CD4-positive, alpha-beta T cell treated with Interleukin-12 subunit alpha and Interleukin-12 subunit beta, for 1 hour (primary cell): ENCODE data around the gene EEIG1.

ENCODE experiments used
- DNase-seq: peaks from one replicate; pipeline ENCODE4 v3.0.0-alpha.2; 2020

The EEIG1 gene

GRCh38 chr9:127958728-127959127, 22.1 kb downstream of the EEIG1 start:
- no peak for DNase-seq

- DNase-seq, result peak; percentile 80
These were observed 25.3 kb downstream of the EEIG1 start for GRCh38 chr9:127955294-127956015.

- DNase-seq, result no peak
These were observed 25.9 kb downstream of the EEIG1 start for GRCh38 chr9:127954831-127955293.

GRCh38 chr9:127953768-127954505, 26.9 kb downstream of the EEIG1 start:
- DNase-seq, result no peak

- no peak for DNase-seq
These were observed 27.6 kb downstream of the EEIG1 start for GRCh38 chr9:127953154-127953553.

GRCh38 chr9:127950513-127951289, 30.1 kb downstream of the EEIG1 start:
- no peak for DNase-seq

GRCh38 chr9:127949827-127950512, 30.8 kb downstream of the EEIG1 start:
- no peak for DNase-seq

- DNase-seq, result no peak
These were observed 32.7 kb downstream of the EEIG1 start for GRCh38 chr9:127947841-127948710.

- DNase-seq, result no peak
These were observed 34.1 kb downstream of the EEIG1 start for GRCh38 chr9:127946728-127947127.

- no peak for DNase-seq
These were observed 34.8 kb downstream of the EEIG1 start for GRCh38 chr9:127945942-127946341.

- DNase-seq, result no peak
These were observed 35.5 kb downstream of the EEIG1 start for GRCh38 chr9:127945338-127945737.

GRCh38 chr9:127944586-127945218, 36.1 kb downstream of the EEIG1 start:
- no peak for DNase-seq

GRCh38 chr9:127943731-127944144, 37.1 kb downstream of the EEIG1 start:
- DNase-seq, result peak; percentile 78

GRCh38 chr9:127943011-127943662, 37.7 kb downstream of the EEIG1 start:
- DNase-seq, result no peak

- DNase-seq, result peak; percentile 59
These were observed 38.4 kb downstream of the EEIG1 start for GRCh38 chr9:127942216-127943010.

GRCh38 chr9:127941961-127942215, 38.9 kb downstream of the EEIG1 start:
- no peak for DNase-seq

GRCh38 chr9:127941062-127941960, 39.5 kb downstream of the EEIG1 start:
- DNase-seq, result no peak

GRCh38 chr9:127940593-127940992, 40.2 kb downstream of the EEIG1 start:
- DNase-seq, result no peak

GRCh38 chr9:127938298-127938690, 42.5 kb downstream of the EEIG1 start:
- no peak for DNase-seq
